SJSA1 (cell line): ENCODE measurements around the gene DNAH6. TPM values are rescaled to one million over a fixed set of nuclear protein-coding genes. Genes with fewer than 3 reads are reported as not detected.
"Not testable (repeated sequence)": the region's sequence is repeated elsewhere in the genome, so short reads cannot be mapped to it uniquely, and the experiment has no call there.

Source experiments
- DNase-seq, 2 experiments: peaks; one replicate each; pipeline ENCODE4 v3.0.0-alpha.2; 2015 to 2020; ENCODE audit warnings: low spot score in 2 of 2, low read depth in 1 of 2
- H3K27ac ChIP-seq: fragments of 250-450 bp; sonication (Bioruptor Pico); 2 replicates; pipeline ENCODE4 v1.5.1; 2020; ENCODE audit warnings: mild to moderate bottlenecking, moderate library complexity
- H3K27me3 ChIP-seq: fragments of 250-450 bp; sonication (Bioruptor Pico); replicated peaks from 2 replicates; pipeline ENCODE4 v1.5.1; 2020; ENCODE audit warnings: mild to moderate bottlenecking, moderate library complexity
- H3K36me3 ChIP-seq: fragments of 250-450 bp; sonication (Bioruptor Pico); 2 replicates; pipeline ENCODE4 v1.5.1; 2020; ENCODE audit warnings: mild to moderate bottlenecking
- H3K4me1 ChIP-seq: fragments of 250-450 bp; sonication (Bioruptor Pico); replicated peaks from 2 replicates; pipeline ENCODE4 v1.6.1; 2021; ENCODE audit warnings: mild to moderate bottlenecking
- H3K4me3 ChIP-seq: fragments of 250-450 bp; sonication (Bioruptor Pico); 2 replicates; pipeline ENCODE4 v1.5.1; 2020; ENCODE audit warnings: mild to moderate bottlenecking
- H3K9me3 ChIP-seq: fragments of 250-450 bp; sonication (Bioruptor Pico); replicated peaks from 2 replicates; pipeline ENCODE4 v1.5.1; 2020; ENCODE audit warnings: mild to moderate bottlenecking
- total RNA-seq: library from RNA; depleted of rRNA; stranded (reverse); fragments of >200 nt; shearing (Covaris generic); gene quantifications from 2 replicates; pipeline ENCODE4 v1.2.3, GENCODE V29; 2014

The DNAH6 gene
- total RNA-seq, 1 experiment from 2014 or later: 0.58 TPM

DNA sequence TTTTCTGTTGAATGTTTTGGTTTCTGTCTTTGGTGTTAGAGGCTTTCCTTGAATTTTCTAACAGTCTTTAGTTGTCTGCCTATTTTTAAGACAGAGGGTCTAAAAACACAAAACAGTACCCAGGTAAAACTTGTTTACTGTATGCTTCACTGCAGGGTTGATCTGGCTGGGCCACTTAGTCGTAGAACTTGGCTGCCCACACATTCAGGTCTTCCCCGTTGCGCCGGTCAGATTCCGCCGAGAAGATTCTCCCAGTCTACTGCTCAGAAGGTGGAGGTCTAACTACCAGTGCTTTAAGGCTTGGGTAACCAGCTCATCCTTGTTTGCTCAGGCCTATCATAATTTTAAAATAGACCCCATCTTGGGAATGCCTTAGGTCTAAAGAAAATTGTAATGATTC is 24.6 kb upstream of the DNAH6 start:
- no peaks in the 10 kb centered on the region; the same call in 1 of the 2 replicates for H3K36me3 ChIP-seq
- H3K9me3 ChIP-seq: no peaks in the 10 kb centered on the region
- peaks cover 31% of the 10 kb centered on the region for H3K4me1 ChIP-seq
- no peaks in the 10 kb centered on the region for H3K27me3 ChIP-seq
- no peak for DNase-seq
- H3K4me3 ChIP-seq: no peak overlapping the region
- H3K27ac ChIP-seq: no peak overlapping the region

DNA sequence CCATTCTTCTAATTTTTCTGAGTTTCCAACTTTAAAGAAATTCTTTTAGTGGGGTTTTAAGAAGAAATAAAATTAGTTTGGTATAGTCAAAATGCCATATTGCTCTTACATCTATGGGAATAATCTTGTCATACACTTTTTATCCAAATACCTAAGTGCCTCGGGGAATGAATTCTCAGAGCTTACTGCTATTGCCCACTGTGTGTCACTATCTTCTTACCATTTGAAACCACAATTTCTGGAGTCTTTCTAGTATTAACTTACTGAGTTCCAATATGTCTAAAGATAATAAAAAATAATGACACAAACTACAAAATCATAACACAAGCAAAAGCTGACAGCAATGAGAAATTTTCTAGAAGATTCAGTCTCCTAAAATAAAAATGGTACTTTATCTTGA is 23.7 kb upstream of the DNAH6 start:
- Histone ChIP-seq H3K27me3 (no peaks in the 10 kb centered on the region), H3K27ac (peak overlapping the region; percentile 91), H3K36me3 (no peaks in the 10 kb centered on the region; the same call in 1 of the 2 replicates), H3K4me3 (no peak overlapping the region), H3K9me3 (no peaks in the 10 kb centered on the region), H3K4me1 (peaks cover 31% of the 10 kb centered on the region)
- peak in 1 of 2 experiments; percentile 15 for DNase-seq

DNA sequence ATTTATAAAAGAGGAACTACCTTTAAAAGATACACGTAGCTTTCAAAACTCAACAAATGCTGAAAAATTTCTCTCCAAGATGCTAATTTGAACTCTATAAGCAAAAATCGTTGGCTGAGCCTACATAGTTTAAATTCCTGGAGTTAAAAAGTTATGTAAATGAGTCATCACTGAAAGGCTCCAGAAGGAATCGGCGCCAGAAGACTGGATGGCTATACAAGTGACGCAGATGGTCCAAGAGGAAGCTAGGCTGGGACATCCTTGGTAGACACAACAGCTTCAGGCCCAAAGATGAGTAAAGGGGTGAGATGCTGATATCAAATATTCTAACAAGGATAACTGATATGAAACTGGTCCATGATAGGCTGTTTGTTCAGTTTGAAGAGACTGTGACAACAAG is 22.8 kb upstream of the DNAH6 start:
- peak overlapping the region; percentile 91 for H3K27ac ChIP-seq
- H3K27me3 ChIP-seq: no peaks in the 10 kb centered on the region
- H3K4me3 ChIP-seq: no peak overlapping the region
- no peaks in the 10 kb centered on the region; the same call in 1 of the 2 replicates for H3K36me3 ChIP-seq
- H3K4me1 ChIP-seq: peaks cover 31% of the 10 kb centered on the region
- DNase-seq: peak; percentile 87 to 92
- no peaks in the 10 kb centered on the region for H3K9me3 ChIP-seq

DNA sequence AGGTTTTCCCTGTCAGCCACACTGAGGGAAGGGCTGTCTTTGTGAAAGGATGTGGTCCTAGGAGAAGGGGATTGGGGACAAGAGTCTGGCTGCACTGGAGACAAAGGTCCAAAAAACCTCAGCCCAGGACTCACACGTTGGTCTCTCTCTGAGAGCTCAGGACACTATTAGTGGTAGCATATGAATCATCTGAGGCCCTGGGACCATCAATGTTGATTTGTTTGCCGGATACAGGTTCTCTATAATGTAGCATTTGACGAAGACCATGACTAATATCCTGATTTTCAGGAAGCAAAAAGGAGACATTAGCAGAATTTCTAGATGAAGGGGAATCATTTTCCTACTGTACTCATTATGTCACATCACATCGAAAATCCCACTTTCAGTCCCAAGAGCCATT is 22.2 kb upstream of the DNAH6 start:
- peak; percentile 65 to 70 for DNase-seq
- Histone ChIP-seq H3K4me3 (no peak overlapping the region), H3K4me1 (peaks cover 31% of the 10 kb centered on the region), H3K9me3 (no peaks in the 10 kb centered on the region), H3K36me3 (no peaks in the 10 kb centered on the region; the same call in 1 of the 2 replicates), H3K27me3 (no peaks in the 10 kb centered on the region), H3K27ac (peak overlapping the region; percentile 91)

DNA sequence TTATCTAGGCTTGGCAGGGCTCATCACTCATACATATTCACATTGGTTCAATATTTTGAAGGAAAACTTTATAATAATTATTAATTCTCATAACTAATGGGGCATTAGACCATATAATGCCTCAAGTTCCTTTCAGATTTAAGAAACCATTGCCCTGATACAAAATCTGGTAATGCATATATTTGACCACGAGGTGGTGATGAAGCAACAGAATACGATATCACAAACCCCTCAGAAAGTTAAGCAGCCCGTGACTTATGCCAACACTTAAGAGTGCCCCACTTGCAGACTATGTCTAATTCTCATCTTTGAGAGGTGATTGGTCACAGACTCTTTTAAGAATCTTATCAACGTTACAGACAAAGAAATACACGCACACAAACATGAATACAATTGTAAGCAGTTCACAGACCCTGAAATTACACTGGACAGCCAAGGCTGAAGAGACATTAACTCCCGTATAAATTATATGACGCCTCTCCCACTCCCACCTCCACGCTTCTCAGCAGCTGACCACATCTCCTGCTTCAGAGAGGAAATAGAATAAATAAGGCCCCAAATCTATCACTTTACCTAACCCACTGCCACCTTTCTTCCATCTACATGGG is 20.7 kb upstream of the DNAH6 start:
- no peaks in the 10 kb centered on the region for H3K27me3 ChIP-seq
- H3K27ac ChIP-seq: 0 out of 2 replicates have a peak overlapping the region, but pooled peaks have one; percentile 91
- H3K4me1 ChIP-seq: peaks cover 31% of the 10 kb centered on the region
- H3K4me3 ChIP-seq: no peak overlapping the region
- peak; percentile 47 to 64 for DNase-seq
- no peaks in the 10 kb centered on the region for H3K9me3 ChIP-seq
- no peaks in the 10 kb centered on the region; the same call in 1 of the 2 replicates for H3K36me3 ChIP-seq

DNA sequence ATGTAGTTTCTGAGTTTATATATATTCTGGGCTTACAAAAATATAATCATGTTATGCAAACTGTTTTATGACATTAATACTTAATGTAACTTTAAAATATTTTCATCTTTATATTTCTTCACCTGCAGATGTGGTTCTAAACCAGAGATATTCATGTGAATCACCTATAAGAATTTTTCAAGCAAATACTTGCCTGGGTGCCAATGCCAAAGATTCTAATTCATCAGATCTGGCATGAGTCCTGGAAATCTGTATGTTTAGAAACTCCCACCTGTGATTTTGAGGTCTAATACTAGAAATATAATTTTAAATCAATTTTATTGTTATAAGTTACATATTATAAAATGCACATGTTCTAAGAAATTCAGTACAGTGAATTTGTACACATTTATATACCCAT is 19.9 kb upstream of the DNAH6 start:
- no peak for DNase-seq
- Histone ChIP-seq H3K9me3 (no peaks in the 10 kb centered on the region), H3K27ac (no peak overlapping the region), H3K36me3 (no peaks in the 10 kb centered on the region; the same call in 1 of the 2 replicates), H3K27me3 (no peaks in the 10 kb centered on the region), H3K4me1 (peaks cover 31% of the 10 kb centered on the region), H3K4me3 (no peak overlapping the region)

DNA sequence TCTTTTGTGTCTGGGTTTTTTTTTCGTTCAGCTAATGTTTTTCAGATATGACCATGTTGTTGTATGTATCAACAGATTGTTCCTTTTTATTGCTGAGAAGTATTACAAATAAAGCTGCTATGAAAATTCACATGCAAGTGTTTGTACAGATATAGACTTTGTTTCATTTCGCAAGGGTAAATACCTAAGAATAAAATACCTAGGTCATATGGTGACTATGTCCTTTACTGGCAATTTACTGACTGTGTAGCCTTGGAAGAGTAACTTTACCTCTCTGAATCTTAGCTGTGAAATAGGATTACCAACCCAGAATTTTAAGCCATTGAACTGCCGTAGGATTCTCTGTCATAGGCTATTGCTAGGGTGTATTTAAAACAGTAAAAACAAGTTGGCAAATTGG is 19.0 kb upstream of the DNAH6 start:
- Histone ChIP-seq H3K4me3 (no peak overlapping the region), H3K36me3 (no peaks in the 10 kb centered on the region; the same call in 1 of the 2 replicates), H3K9me3 (no peaks in the 10 kb centered on the region), H3K4me1 (peaks cover 29% of the 10 kb centered on the region), H3K27me3 (no peaks in the 10 kb centered on the region), H3K27ac (no peak overlapping the region)
- no peak for DNase-seq

DNA sequence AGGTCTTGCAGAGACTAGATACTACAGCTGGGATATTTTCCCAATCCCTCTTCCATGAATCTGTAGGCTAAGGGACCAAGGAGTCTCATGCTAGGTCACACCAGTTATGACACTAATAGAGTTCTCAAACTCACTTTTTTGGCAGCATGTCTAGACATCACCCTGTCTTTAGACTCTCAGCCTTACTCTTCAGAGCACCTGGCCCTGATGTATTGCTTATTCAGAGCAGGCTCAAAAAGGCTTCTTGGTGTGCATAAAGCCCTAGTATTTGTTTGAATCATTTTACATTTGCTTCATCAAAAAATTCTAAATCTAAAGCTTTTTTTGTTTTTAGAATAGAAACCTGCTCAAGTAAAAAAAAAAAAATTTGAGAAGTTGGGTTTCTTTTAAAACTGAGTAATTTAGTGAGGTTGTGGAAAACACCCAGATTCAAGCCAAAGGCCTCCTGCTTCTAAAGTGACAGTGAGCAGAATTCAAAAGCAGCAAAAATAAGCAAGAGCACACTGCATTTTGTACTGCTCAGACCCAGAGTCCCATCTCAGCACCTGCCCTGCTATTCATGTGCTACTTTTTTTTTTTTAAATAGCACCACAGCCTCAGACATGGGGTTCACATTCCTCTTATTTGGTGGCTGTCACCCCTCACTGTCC is 18.0 kb upstream of the DNAH6 start:
- Histone ChIP-seq H3K27ac (no peak overlapping the region), H3K27me3 (no peaks in the 10 kb centered on the region), H3K4me1 (peaks cover 19% of the 10 kb centered on the region), H3K36me3 (no peaks in the 10 kb centered on the region), H3K4me3 (no peak overlapping the region), H3K9me3 (no peaks in the 10 kb centered on the region)
- no peak for DNase-seq

DNA sequence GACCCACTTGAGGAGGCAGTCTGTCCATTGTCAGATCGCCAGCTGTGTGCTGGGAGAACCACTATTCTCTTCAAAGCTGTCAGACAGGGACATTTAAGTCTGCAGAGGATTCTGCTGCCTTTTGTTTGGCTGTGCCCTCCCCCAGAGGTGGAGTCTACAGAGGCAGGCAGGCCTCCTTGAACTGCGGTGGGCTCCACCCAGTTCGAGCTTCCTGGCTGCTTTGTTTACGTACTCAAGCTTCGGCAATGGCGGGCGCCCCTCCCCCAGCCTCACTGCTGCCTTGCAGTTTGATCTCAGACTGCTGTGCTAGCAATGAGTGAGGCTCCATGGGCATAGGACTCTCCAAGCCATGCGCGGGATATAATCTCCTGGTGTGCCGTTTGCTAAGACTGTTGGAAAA is 5.3 kb upstream of the DNAH6 start:
- H3K36me3 ChIP-seq, H3K4me3 ChIP-seq, H3K4me1 ChIP-seq, DNase-seq, H3K9me3 ChIP-seq, H3K27me3 ChIP-seq, H3K27ac ChIP-seq: not testable (repeated sequence)

DNA sequence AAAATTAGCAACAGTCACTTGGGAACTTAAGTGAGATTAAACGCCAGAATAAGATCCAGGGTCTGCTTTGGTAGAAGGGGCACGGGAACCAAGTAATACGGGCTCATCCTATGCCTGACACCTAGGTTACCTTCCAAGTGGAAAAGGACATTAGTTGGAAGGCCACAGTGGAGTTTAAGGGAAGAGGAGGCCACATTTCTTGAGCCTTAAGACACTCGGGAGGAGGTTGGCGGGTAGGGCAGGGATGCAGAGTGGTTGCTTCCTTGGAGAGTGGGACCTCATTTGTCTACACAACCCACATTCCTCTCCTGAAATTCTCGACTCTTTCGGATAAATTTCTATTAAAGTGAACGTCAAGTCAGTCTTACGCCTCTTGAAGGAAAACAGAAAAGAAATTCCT is 510 bp upstream of the DNAH6 start:
- DNase-seq: no peak
- peak overlapping the region; percentile 41 for H3K4me3 ChIP-seq
- no peaks in the 10 kb centered on the region for H3K36me3 ChIP-seq
- H3K27me3 ChIP-seq: no peaks in the 10 kb centered on the region
- peak overlapping the region; percentile 23; the same call in 1 of the 2 replicates for H3K27ac ChIP-seq
- no peaks in the 10 kb centered on the region for H3K9me3 ChIP-seq
- H3K4me1 ChIP-seq: no peaks in the 10 kb centered on the region

DNA sequence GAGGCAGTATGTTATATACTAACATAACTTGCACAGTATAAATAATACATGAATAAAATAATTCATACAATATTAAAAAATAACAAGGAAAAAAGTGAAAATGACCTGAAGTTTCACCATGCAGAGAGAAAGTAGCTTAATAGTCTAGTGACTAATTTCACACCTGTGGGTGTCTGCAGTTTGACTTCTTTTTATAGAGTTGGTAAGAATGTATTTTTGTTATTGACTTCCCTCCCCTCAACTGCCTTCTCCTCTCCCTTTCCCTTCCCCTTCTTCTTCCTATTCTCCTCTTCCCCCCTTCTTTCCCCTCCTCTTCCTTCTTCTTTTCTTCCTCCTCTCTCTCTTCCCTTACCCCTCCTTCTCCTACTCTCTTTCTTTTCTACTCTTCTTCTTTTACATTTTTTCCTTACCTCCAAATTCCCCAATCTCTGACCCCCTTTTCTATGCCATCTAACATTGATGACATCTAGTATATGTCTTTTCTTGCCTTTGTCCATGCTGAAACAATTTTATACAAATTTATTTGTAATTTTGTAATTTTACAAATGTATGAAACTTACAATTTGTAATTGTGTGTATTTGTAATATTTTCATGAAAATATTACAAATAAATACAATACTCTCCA is 3.1 kb downstream of the DNAH6 start:
- Histone ChIP-seq H3K27me3 (no peaks in the 10 kb centered on the region), H3K9me3 (no peaks in the 10 kb centered on the region), H3K4me1 (no peaks in the 10 kb centered on the region), H3K4me3 (no peak overlapping the region), H3K36me3 (no peaks in the 10 kb centered on the region), H3K27ac (no peak overlapping the region)
- DNase-seq: no peak

DNA sequence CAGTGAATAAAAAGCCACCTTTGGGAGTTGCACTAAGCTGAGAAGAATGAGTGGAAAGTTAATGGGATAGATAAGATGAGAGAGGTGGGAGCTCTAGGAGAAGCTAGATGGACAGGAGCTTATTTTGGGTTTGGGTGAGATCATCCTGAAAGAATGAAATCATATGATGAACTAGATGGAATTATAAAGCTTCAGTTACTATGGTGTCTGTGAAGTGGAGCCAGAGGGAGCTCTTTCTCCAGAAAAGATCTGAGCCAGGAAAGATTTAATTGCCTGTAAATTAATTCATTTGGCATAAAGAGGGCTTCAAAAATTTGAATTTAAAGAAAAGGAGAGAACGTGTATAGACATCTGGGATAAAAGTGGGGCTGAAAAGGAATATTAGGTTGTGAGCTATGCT is 10.3 kb downstream of the DNAH6 start:
- no peaks in the 10 kb centered on the region for H3K4me1 ChIP-seq
- H3K4me3 ChIP-seq: no peak overlapping the region
- no peaks in the 10 kb centered on the region for H3K36me3 ChIP-seq
- no peak for DNase-seq
- no peaks in the 10 kb centered on the region for H3K27me3 ChIP-seq
- H3K27ac ChIP-seq: no peak overlapping the region
- no peaks in the 10 kb centered on the region for H3K9me3 ChIP-seq

DNA sequence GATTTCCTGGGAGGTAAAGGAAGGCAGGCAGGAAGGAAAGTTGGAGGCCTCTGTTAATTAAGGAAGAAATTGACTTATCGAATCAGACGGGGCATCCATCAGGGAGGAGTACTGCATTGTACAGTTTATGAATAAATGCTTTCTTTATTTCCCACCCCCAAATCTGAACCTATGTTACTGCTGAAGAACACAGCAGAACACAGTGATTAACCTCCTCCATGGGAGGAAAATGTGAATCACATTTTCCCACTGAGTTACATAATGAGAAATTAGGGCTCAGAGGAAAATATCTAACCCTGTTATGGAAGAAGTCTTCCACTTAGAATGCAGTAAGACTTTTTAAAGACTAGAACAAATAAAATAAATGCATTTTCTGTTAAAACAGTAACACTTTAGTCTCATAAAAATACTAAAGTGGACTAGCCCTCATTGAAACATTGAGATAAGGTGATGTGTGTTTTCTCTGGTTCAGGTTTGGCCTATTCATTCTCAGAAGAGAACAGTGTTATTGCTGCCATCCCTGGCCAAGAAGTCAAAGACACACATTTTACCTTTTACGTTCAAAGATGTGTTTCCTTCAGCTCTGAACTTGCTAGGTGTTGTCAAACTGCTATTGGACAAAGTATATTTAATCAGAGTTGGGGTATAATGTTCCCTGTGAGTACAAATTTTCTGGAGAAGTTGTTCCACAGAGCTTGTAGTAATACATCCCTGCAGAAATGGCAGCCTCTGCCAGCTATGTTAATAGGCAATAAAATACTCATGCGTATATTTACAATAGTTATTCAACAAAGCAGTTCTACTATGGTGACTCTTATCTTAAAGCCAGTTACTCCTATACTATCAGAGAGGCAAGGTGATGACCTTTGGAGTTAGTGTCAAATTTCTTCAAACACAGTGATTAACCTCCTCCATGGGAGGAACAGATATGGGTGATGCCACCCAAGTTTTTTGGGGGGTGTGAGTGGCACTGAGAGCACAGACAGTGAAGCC is 11.1 kb downstream of the DNAH6 start:
- Histone ChIP-seq H3K36me3 (no peaks in the 10 kb centered on the region), H3K4me1 (no peaks in the 10 kb centered on the region), H3K27me3 (no peaks in the 10 kb centered on the region), H3K9me3 (no peaks in the 10 kb centered on the region), H3K27ac (no peak overlapping the region), H3K4me3 (no peak overlapping the region)
- DNase-seq: no peak
